Trophoblast cell (in vitro differentiated cells and primary cell): ENCODE data around the gene ZNF133.

Source experiments
- DNase-seq, 2 donors: peaks; one replicate each; pipeline ENCODE4 v3.0.0-alpha.2; 2016
- H2AFZ ChIP-seq: 2 replicates; pipeline ENCODE4 v1.6.1; 2013; ENCODE audit warnings: low read length, moderate library complexity, mild to moderate bottlenecking; ENCODE audit not compliant: insufficient read depth, poor library complexity
- H2AK5ac ChIP-seq: 2 replicates; pipeline ENCODE4 v1.6.1; 2013; ENCODE audit warnings: mild to moderate bottlenecking, low read length
- H2BK120ac ChIP-seq: 2 replicates; pipeline ENCODE4 v1.6.1; 2013; ENCODE audit warnings: low read length, mild to moderate bottlenecking, moderate library complexity; ENCODE audit not compliant: insufficient read depth, poor library complexity
- H2BK12ac ChIP-seq: 2 replicates; pipeline ENCODE4 v1.6.1; 2013; ENCODE audit warnings: mild to moderate bottlenecking, low read length, moderate library complexity
- H2BK5ac ChIP-seq: 2 replicates; pipeline ENCODE4 v1.6.1; 2013; ENCODE audit warnings: low read length, low read depth, moderate library complexity, mild to moderate bottlenecking; ENCODE audit not compliant: poor library complexity
- H3K14ac ChIP-seq: 2 replicates; pipeline ENCODE4 v1.6.1; 2013; ENCODE audit warnings: mild to moderate bottlenecking, low read length
- H3K18ac ChIP-seq: 2 replicates; pipeline ENCODE4 v1.6.1; 2013; ENCODE audit warnings: mild to moderate bottlenecking, low read length
- H3K23ac ChIP-seq: 2 replicates; pipeline ENCODE4 v1.6.1; 2013; ENCODE audit warnings: low read length
- H3K27ac ChIP-seq: 2 replicates; pipeline ENCODE4 v1.5.1; 2013; ENCODE audit warnings: low read depth, mild to moderate bottlenecking, inconsistent platforms, low read length, moderate library complexity
- H3K27me3 ChIP-seq: 2 replicates; pipeline ENCODE4 v1.6.1; 2013; ENCODE audit warnings: inconsistent platforms, mild to moderate bottlenecking, low read length, moderate library complexity; ENCODE audit not compliant: insufficient read depth
- H3K36me3 ChIP-seq, 2 experiments: 1 replicate in 1 of 2; 2 replicates in 1 of 2; pipeline ENCODE4 v1.6.1; 2013; ENCODE audit warnings: low read length in 2 of 2, mild to moderate bottlenecking in 2 of 2, moderate library complexity in 1 of 2; ENCODE audit not compliant: insufficient read depth in 2 of 2, control insufficient read depth in 1 of 2
- H3K4ac ChIP-seq: 2 replicates; pipeline ENCODE4 v1.6.1; 2013; ENCODE audit warnings: low read depth, mild to moderate bottlenecking, low read length, moderate library complexity
- H3K4me1 ChIP-seq, 2 experiments: 1 replicate in 1 of 2; 2 replicates in 1 of 2; pipeline ENCODE4 v1.6.1; 2013; ENCODE audit warnings: low read length in 2 of 2, mild to moderate bottlenecking in 2 of 2, moderate library complexity in 1 of 2; ENCODE audit not compliant: insufficient read depth in 2 of 2, control insufficient read depth in 1 of 2
- H3K4me2 ChIP-seq: 2 replicates; pipeline ENCODE4 v1.6.1; 2013; ENCODE audit warnings: inconsistent platforms, mild to moderate bottlenecking, low read length, moderate library complexity
- H3K4me3 ChIP-seq: 2 replicates; pipeline ENCODE4 v1.5.1; 2013; ENCODE audit warnings: mild to moderate bottlenecking, low read depth, low read length, inconsistent platforms
- H3K79me1 ChIP-seq: one replicate; pipeline ENCODE4 v1.6.1; 2013; ENCODE audit warnings: low read length
- H3K79me2 ChIP-seq: 2 replicates; pipeline ENCODE4 v1.6.1; 2013; ENCODE audit warnings: low read length, mild to moderate bottlenecking; ENCODE audit not compliant: control insufficient read depth, insufficient read depth, poor library complexity
- H3K9ac ChIP-seq: 2 replicates; pipeline ENCODE4 v1.6.1; 2013; ENCODE audit warnings: mild to moderate bottlenecking, low read length
- H3K9me3 ChIP-seq: 2 replicates; pipeline ENCODE4 v1.6.1; 2013; ENCODE audit warnings: low read depth, mild to moderate bottlenecking, control low read depth, inconsistent platforms, low read length; ENCODE audit not compliant: insufficient read depth
- H4K12ac ChIP-seq: 2 replicates; pipeline ENCODE4 v1.6.1; 2013; ENCODE audit warnings: low read depth, mild to moderate bottlenecking, low read length, moderate library complexity
- H4K8ac ChIP-seq: 2 replicates; pipeline ENCODE4 v1.6.1; 2013; ENCODE audit warnings: low read depth, mild to moderate bottlenecking, low read length, moderate library complexity
- H4K91ac ChIP-seq: one replicate; pipeline ENCODE4 v1.6.1; 2013; ENCODE audit warnings: low read depth, mild to moderate bottlenecking, low read length, moderate library complexity
- WGBS: extraction: QIAGEN DNeasy Blood & Tissue Kit; methylation state at CpG from one replicate; pipeline ENCODE4 v1.1.7; 2013; ENCODE audit warnings: missing lambda C conversion rate; ENCODE audit not compliant: insufficient read length, insufficient coverage; ENCODE audit errors: extremely low coverage; 5-methylcytosine and 5-hydroxymethylcytosine counted together

ZNF133 gene

GRCh38 chr20:18256440-18257090, 31.8 kb upstream of the ZNF133 start:
- Histone ChIP-seq H2AK5ac (no peak overlapping the region), H2BK120ac (no peak overlapping the region), H4K8ac (no peak overlapping the region), H3K27ac (no peak overlapping the region), H3K23ac (peak overlapping the region; percentile 66), H3K14ac (no peak overlapping the region), H4K91ac (no peak overlapping the region), H3K18ac (no peak overlapping the region), H3K4me1 (no peaks in the 10 kb centered on the region), H3K4ac (no peak overlapping the region), H4K12ac (no peak overlapping the region), H3K4me2 (no peak overlapping the region), H3K79me2 (no peaks in the 10 kb centered on the region), H2AFZ (no peak overlapping the region), H3K36me3 (no peaks in the 10 kb centered on the region), H2BK5ac (no peak overlapping the region), H3K4me3 (no peak overlapping the region), H3K79me1 (no peaks in the 10 kb centered on the region), H3K9me3 (no peaks in the 10 kb centered on the region), H2BK12ac (no peak overlapping the region), H3K9ac (no peak overlapping the region), H3K27me3 (no peaks in the 10 kb centered on the region)
- no CpG with 5 or more reads among the region's 4 CpGs for WGBS
- no peak for DNase-seq

- no peaks in the 10 kb centered on the region for H3K9me3 ChIP-seq
- no peaks in the 10 kb centered on the region for H3K79me1 ChIP-seq
- no peak overlapping the region for H3K18ac ChIP-seq
- no peak overlapping the region for H2AK5ac ChIP-seq
- no peak overlapping the region for H2AFZ ChIP-seq
- H3K36me3 ChIP-seq: no peaks in the 10 kb centered on the region
- no peak overlapping the region for H3K27ac ChIP-seq
- no peak overlapping the region for H4K12ac ChIP-seq
- H4K8ac ChIP-seq: no peak overlapping the region
- no peak overlapping the region for H2BK12ac ChIP-seq
- H3K4me1 ChIP-seq: no peaks in the 10 kb centered on the region
- no peak for DNase-seq
- H3K27me3 ChIP-seq: no peaks in the 10 kb centered on the region
- H3K4me2 ChIP-seq: no peak overlapping the region
- H3K14ac ChIP-seq: no peak overlapping the region
- H4K91ac ChIP-seq: no peak overlapping the region
- no peak overlapping the region for H3K4me3 ChIP-seq
- H2BK120ac ChIP-seq: no peak overlapping the region
- WGBS: no CpG with 5 or more reads among the region's 12 CpGs
- no peak overlapping the region for H2BK5ac ChIP-seq
- no peaks in the 10 kb centered on the region for H3K79me2 ChIP-seq
- no peak overlapping the region for H3K9ac ChIP-seq
- no peak overlapping the region for H3K23ac ChIP-seq
- no peak overlapping the region for H3K4ac ChIP-seq
These were observed 30.0 kb upstream of the ZNF133 start for GRCh38 chr20:18258126-18258860.

- H3K18ac ChIP-seq: no peak overlapping the region
- no peak overlapping the region for H3K4me2 ChIP-seq
- no peaks in the 10 kb centered on the region for H3K9me3 ChIP-seq
- no peak overlapping the region for H4K91ac ChIP-seq
- DNase-seq: no peak
- no peak overlapping the region for H3K23ac ChIP-seq
- no peak overlapping the region for H2BK120ac ChIP-seq
- H3K79me1 ChIP-seq: peaks cover 2% of the 10 kb centered on the region
- H2AK5ac ChIP-seq: no peak overlapping the region
- no peaks in the 10 kb centered on the region for H3K79me2 ChIP-seq
- no peak overlapping the region for H2AFZ ChIP-seq
- no peak overlapping the region for H2BK12ac ChIP-seq
- H3K27me3 ChIP-seq: no peaks in the 10 kb centered on the region
- no peak overlapping the region for H4K12ac ChIP-seq
- H3K4me3 ChIP-seq: no peak overlapping the region
- no peak overlapping the region for H3K9ac ChIP-seq
- no peak overlapping the region for H3K4ac ChIP-seq
- no peaks in the 10 kb centered on the region for H3K36me3 ChIP-seq
- no CpG with 5 or more reads among the region's 3 CpGs for WGBS
- H3K27ac ChIP-seq: no peak overlapping the region
- H3K14ac ChIP-seq: no peak overlapping the region
- peaks cover 4% of the 10 kb centered on the region in 2 experiments for H3K4me1 ChIP-seq
- H4K8ac ChIP-seq: no peak overlapping the region
- H2BK5ac ChIP-seq: no peak overlapping the region
These were observed 28.6 kb upstream of the ZNF133 start for GRCh38 chr20:18259730-18260129.

GRCh38 chr20:18263723-18264122, 24.6 kb upstream of the ZNF133 start:
- H2BK12ac ChIP-seq: no peak overlapping the region
- H2AK5ac ChIP-seq: no peak overlapping the region
- peak overlapping the region; percentile 83 for H3K27ac ChIP-seq
- no peak overlapping the region for H2BK120ac ChIP-seq
- H4K8ac ChIP-seq: no peak overlapping the region
- no peak overlapping the region for H3K4me2 ChIP-seq
- no peak overlapping the region for H4K91ac ChIP-seq
- H3K4ac ChIP-seq: no peak overlapping the region
- peaks cover 4 to 6% of the 10 kb centered on the region in 2 experiments for H3K4me1 ChIP-seq
- H3K79me2 ChIP-seq: no peaks in the 10 kb centered on the region
- no peaks in the 10 kb centered on the region for H3K9me3 ChIP-seq
- peaks cover 2% of the 10 kb centered on the region for H3K79me1 ChIP-seq
- peak overlapping the region; percentile 63 for H2BK5ac ChIP-seq
- no peak overlapping the region for H3K23ac ChIP-seq
- H3K27me3 ChIP-seq: no peaks in the 10 kb centered on the region
- H3K14ac ChIP-seq: peak overlapping the region; percentile 74
- no peak overlapping the region for H3K18ac ChIP-seq
- peak in 1 of 2 donors; percentile 51 for DNase-seq
- no peak overlapping the region for H2AFZ ChIP-seq
- H3K4me3 ChIP-seq: no peak overlapping the region
- H4K12ac ChIP-seq: no peak overlapping the region
- H3K9ac ChIP-seq: no peak overlapping the region
- H3K36me3 ChIP-seq: no peaks in the 10 kb centered on the region
- no CpG with 5 or more reads among the region's 1 CpG for WGBS
